Cardiac fibroblast (primary cell): ENCODE measurements around the gene MAST3.

Source experiments
- DNase-seq, 2 donors: peaks; one replicate each; pipeline versions ENCODE4 v3.0.0 to v3.0.0-alpha.2; 2010; ENCODE audit warnings: low read depth in 2 of 2
- H3K4me3 ChIP-seq, 2 donors: replicated peaks in 1 of 2; 1 replicate in 1 of 2; 2 replicates in 1 of 2; pipeline ENCODE4 v1.5.1; 2011; ENCODE audit warnings: low read depth in 2 of 2, low read length in 2 of 2, mild to moderate bottlenecking in 2 of 2, moderate library complexity in 1 of 2
- TF ChIP-seq, protein P1 (sequence below): IDR thresholded peaks from one replicate; pipeline ENCODE4 v1.5.1; 2011; ENCODE audit warnings: low read depth, mild to moderate bottlenecking, low read length, inconsistent platforms

MAST3 gene

DNA sequence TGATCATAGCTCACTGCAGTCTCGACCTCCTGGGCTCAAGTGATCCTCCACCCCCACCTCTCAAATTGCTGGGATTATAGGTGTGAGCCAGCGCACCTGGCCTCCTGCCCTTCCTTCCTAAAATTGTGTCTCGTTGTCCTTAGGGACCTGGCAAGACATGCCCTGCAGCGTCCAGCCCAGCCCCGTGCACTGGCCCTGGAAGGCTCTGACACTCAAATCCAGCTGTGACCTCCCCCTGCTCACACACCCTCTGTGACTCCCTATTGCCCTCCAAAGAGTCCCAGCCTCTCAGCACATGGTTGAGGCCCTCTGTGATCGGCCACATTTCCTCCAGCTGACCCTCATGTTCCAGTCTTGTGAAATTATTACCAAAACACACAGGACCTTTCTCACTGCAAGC is 100.4 kb downstream of the MAST3 start:
- TF ChIP-seq, protein P1, sequence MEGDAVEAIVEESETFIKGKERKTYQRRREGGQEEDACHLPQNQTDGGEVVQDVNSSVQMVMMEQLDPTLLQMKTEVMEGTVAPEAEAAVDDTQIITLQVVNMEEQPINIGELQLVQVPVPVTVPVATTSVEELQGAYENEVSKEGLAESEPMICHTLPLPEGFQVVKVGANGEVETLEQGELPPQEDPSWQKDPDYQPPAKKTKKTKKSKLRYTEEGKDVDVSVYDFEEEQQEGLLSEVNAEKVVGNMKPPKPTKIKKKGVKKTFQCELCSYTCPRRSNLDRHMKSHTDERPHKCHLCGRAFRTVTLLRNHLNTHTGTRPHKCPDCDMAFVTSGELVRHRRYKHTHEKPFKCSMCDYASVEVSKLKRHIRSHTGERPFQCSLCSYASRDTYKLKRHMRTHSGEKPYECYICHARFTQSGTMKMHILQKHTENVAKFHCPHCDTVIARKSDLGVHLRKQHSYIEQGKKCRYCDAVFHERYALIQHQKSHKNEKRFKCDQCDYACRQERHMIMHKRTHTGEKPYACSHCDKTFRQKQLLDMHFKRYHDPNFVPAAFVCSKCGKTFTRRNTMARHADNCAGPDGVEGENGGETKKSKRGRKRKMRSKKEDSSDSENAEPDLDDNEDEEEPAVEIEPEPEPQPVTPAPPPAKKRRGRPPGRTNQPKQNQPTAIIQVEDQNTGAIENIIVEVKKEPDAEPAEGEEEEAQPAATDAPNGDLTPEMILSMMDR, result no peak
- H3K4me3 ChIP-seq, result no peak overlapping the region
- DNase-seq, result no peak

DNA sequence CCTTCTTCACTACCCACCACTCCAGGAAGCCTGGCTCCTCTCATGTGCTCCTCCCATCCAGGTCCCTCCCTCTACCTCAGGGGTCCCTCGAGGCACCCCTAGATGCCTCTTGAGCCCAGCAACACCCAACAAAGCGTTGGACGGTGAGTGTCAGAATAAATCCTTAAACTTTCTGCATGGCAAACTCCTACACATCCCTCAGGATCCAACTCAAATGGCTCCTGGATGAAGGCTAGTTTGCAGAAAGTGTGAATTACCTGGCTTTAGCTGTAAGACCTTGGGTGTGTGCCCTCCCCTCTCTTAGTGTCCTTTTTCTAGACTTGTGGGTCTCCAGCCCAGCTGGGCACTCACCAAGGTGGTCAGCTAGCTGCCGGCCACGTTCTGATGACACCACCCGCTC is 100.8 kb downstream of the MAST3 start:
- DNase-seq, result no peak
- TF ChIP-seq, protein P1, result no peak
- no peak overlapping the region for H3K4me3 ChIP-seq
